GM12874 (cell line): ENCODE results near the gene ARMC10.

Source experiments
- CTCF ChIP-seq: IDR thresholded peaks from 2 replicates; pipeline ENCODE4 v1.5.1; 2011; ENCODE audit warnings: low read depth, mild to moderate bottlenecking, control low read depth, low read length, moderate library complexity; ENCODE audit not compliant: insufficient read depth

The ARMC10 gene

GRCh38 chr7:103093429-103093828 lies 18.5 kb downstream of the ARMC10 start:
- no peak for TF ChIP-seq CTCF

GRCh38 chr7:103094102-103094501 lies 19.2 kb downstream of the ARMC10 start:
- TF ChIP-seq CTCF, result no peak

- no peak for TF ChIP-seq CTCF
These were observed 22.1 kb downstream of the ARMC10 start for GRCh38 chr7:103097041-103097440.

- TF ChIP-seq CTCF, result no peak
These were observed 25.4 kb downstream of the ARMC10 start for GRCh38 chr7:103100348-103100747.

GRCh38 chr7:103101543-103101942 lies 26.6 kb downstream of the ARMC10 start:
- TF ChIP-seq CTCF, result no peak

- TF ChIP-seq CTCF, result no peak
These were observed 31.2 kb downstream of the ARMC10 start for GRCh38 chr7:103106005-103106702.

GRCh38 chr7:103113164-103113563 lies 38.2 kb downstream of the ARMC10 start:
- TF ChIP-seq CTCF, result no peak
